H9 (cell line): Measurements from ENCODE around the gene RUNDC1. TPM values are rescaled to one million over a fixed set of nuclear protein-coding genes. Genes with fewer than 3 reads are reported as not detected.

ENCODE experiments used
- DNase-seq: peaks from one replicate; pipeline ENCODE4 v3.0.0-alpha.2; 2017
- H2AFZ ChIP-seq: one replicate; pipeline ENCODE4 v1.6.1; 2013; ENCODE audit warnings: mild to moderate bottlenecking, low read length, control low read depth, moderate library complexity
- H2AK5ac ChIP-seq: 2 replicates; pipeline ENCODE4 v1.6.1; 2013; ENCODE audit warnings: low read length, control low read depth, mixed read lengths; ENCODE audit not compliant: insufficient read length
- H2BK120ac ChIP-seq: one replicate; pipeline ENCODE4 v1.6.1; 2013; ENCODE audit warnings: low read depth, mild to moderate bottlenecking, low read length, control low read depth, inconsistent platforms; ENCODE audit not compliant: poor library complexity, severe bottlenecking
- H2BK12ac ChIP-seq: 2 replicates; pipeline ENCODE4 v1.6.1; 2013; ENCODE audit warnings: low read length, control low read depth, mixed read lengths, low read depth; ENCODE audit not compliant: insufficient read length
- H2BK15ac ChIP-seq: 2 replicates; pipeline ENCODE4 v1.6.1; 2013; ENCODE audit warnings: low read depth, low read length, control low read depth
- H2BK20ac ChIP-seq: one replicate; pipeline ENCODE4 v1.6.1; 2013; ENCODE audit warnings: low read depth, mild to moderate bottlenecking, low read length, control low read depth, inconsistent platforms; ENCODE audit not compliant: poor library complexity, severe bottlenecking
- H2BK5ac ChIP-seq: 2 replicates; pipeline ENCODE4 v1.6.1; 2013; ENCODE audit warnings: low read length, control low read depth, mixed read lengths; ENCODE audit not compliant: insufficient read length
- H3K14ac ChIP-seq: 2 replicates; pipeline ENCODE4 v1.6.1; 2013; ENCODE audit warnings: low read length, control low read depth; ENCODE audit not compliant: insufficient read depth
- H3K18ac ChIP-seq: 2 replicates; pipeline ENCODE4 v1.6.1; 2013; ENCODE audit warnings: low read depth, mild to moderate bottlenecking, mixed read lengths, low read length, control low read depth; ENCODE audit not compliant: insufficient read length
- H3K23ac ChIP-seq: 2 replicates; pipeline ENCODE4 v1.6.1; 2013; ENCODE audit warnings: low read length, control low read depth, mixed read lengths, low read depth; ENCODE audit not compliant: insufficient read length
- H3K23me2 ChIP-seq: 2 replicates; pipeline ENCODE4 v1.6.1; 2013; ENCODE audit warnings: low read depth, mild to moderate bottlenecking, mixed read lengths, low read length, control low read depth; ENCODE audit not compliant: insufficient read length, poor library complexity, severe bottlenecking
- H3K27ac ChIP-seq: 2 replicates; pipeline ENCODE4 v1.5.1; 2013; ENCODE audit warnings: low read length, control low read depth, mixed read lengths, low read depth; ENCODE audit not compliant: insufficient read length
- H3K27me3 ChIP-seq: 2 replicates; pipeline ENCODE4 v1.6.1; 2013; ENCODE audit warnings: low read length, control low read depth, inconsistent platforms; ENCODE audit not compliant: insufficient read depth
- H3K4ac ChIP-seq: 2 replicates; pipeline ENCODE4 v1.6.1; 2013; ENCODE audit warnings: low read depth, mild to moderate bottlenecking, control low read depth, inconsistent platforms, low read length, moderate library complexity
- H3K4me1 ChIP-seq: 2 replicates; pipeline ENCODE4 v1.6.1; 2013; ENCODE audit warnings: low read length, control low read depth, inconsistent platforms; ENCODE audit not compliant: insufficient read depth
- H3K4me2 ChIP-seq: 2 replicates; pipeline ENCODE4 v1.6.1; 2013; ENCODE audit warnings: low read length, control low read depth, mixed read lengths; ENCODE audit not compliant: insufficient read length, insufficient read depth
- H3K56ac ChIP-seq: 2 replicates; pipeline ENCODE4 v1.6.1; 2013; ENCODE audit warnings: low read depth, mild to moderate bottlenecking, mixed read lengths, low read length, control low read depth; ENCODE audit not compliant: insufficient read length
- H3K79me1 ChIP-seq: 2 replicates; pipeline ENCODE4 v1.6.1; 2013; ENCODE audit warnings: low read depth, mild to moderate bottlenecking, moderate library complexity, low read length, control low read depth, inconsistent platforms; ENCODE audit not compliant: insufficient read depth, poor library complexity, severe bottlenecking
- H3K79me2 ChIP-seq: 2 replicates; pipeline ENCODE4 v1.6.1; 2013; ENCODE audit warnings: low read length, control low read depth, inconsistent platforms; ENCODE audit not compliant: insufficient read depth
- H3K9ac ChIP-seq: 2 replicates; pipeline ENCODE4 v1.6.1; 2013; ENCODE audit warnings: low read length, control low read depth, mixed read lengths; ENCODE audit not compliant: insufficient read length; ENCODE audit errors: extremely low read depth
- H3K9me3 ChIP-seq: one replicate; pipeline ENCODE4 v1.6.1; 2013; ENCODE audit warnings: low read depth, low read length, inconsistent platforms; ENCODE audit not compliant: control insufficient read depth
- H3T11ph ChIP-seq: one replicate; pipeline ENCODE4 v1.6.1; 2013; ENCODE audit warnings: mild to moderate bottlenecking, low read length, control low read depth, inconsistent platforms
- H4K20me1 ChIP-seq: one replicate; pipeline ENCODE4 v1.6.1; 2013; ENCODE audit not compliant: control insufficient read depth, insufficient read length, insufficient read depth
- H4K5ac ChIP-seq: 2 replicates; pipeline ENCODE4 v1.6.1; 2013; ENCODE audit warnings: low read depth, mild to moderate bottlenecking, mixed read lengths, low read length, control low read depth; ENCODE audit not compliant: insufficient read length
- H4K8ac ChIP-seq: replicated peaks from 2 replicates; pipeline ENCODE4 v1.6.1; 2013; ENCODE audit warnings: low read length, control low read depth, mixed read lengths, low read depth; ENCODE audit not compliant: insufficient read length
- H4K91ac ChIP-seq: 2 replicates; pipeline ENCODE4 v1.6.1; 2013; ENCODE audit warnings: low read depth, mild to moderate bottlenecking, moderate library complexity, mixed read lengths, low read length, control low read depth; ENCODE audit not compliant: insufficient read length
- H3K27ac Mint-ChIP-seq, 3 experiments: 2 replicates in 2 of 3; 3 replicates in 1 of 3; pipeline ENCODE4 v1.8.0; 2020 to 2021; ENCODE audit warnings: mixed read lengths in 3 of 3, mild to moderate bottlenecking in 1 of 3, moderate library complexity in 1 of 3
- H3K27me3 Mint-ChIP-seq: 2 replicates; pipeline ENCODE4 v1.8.0; 2021; ENCODE audit warnings: low read depth, mild to moderate bottlenecking, moderate library complexity, mixed read lengths
- H3K36me3 Mint-ChIP-seq, 3 experiments: 2 replicates in 2 of 3; 3 replicates in 1 of 3; pipeline ENCODE4 v1.8.0; 2020 to 2021; ENCODE audit warnings: low read depth in 3 of 3, mixed read lengths in 3 of 3; ENCODE audit not compliant: insufficient read depth in 1 of 3
- H3K4me1 Mint-ChIP-seq, 2 experiments: 2 replicates each; pipeline ENCODE4 v1.8.0; 2020; ENCODE audit warnings: mixed read lengths in 2 of 2
- H3K4me3 Mint-ChIP-seq, 2 experiments: 2 replicates in 1 of 2; 3 replicates in 1 of 2; pipeline ENCODE4 v1.8.0; 2020 to 2021; ENCODE audit warnings: mild to moderate bottlenecking in 2 of 2, mixed read lengths in 2 of 2, moderate library complexity in 1 of 2
- H3K9me3 Mint-ChIP-seq, 2 experiments: 2 replicates in 1 of 2; 3 replicates in 1 of 2; pipeline ENCODE4 v1.8.0; 2020; ENCODE audit warnings: mild to moderate bottlenecking in 2 of 2, mixed read lengths in 2 of 2, moderate library complexity in 1 of 2
- WGBS: extraction: QIAGEN DNeasy Blood & Tissue Kit; methylation state at CpG from one replicate; pipeline ENCODE4 v1.1.7; 2013; ENCODE audit warnings: missing lambda C conversion rate, low lambda C conversion rate, mixed read lengths; ENCODE audit not compliant: insufficient read length; ENCODE audit errors: extremely low coverage; 5-methylcytosine and 5-hydroxymethylcytosine counted together
- total RNA-seq: library from RNA; stranded (reverse); gene quantifications from 2 replicates; pipeline ENCODE4 v1.2.1, GENCODE V29; 2021
- TF ChIP-seq, protein P1 (sequence below): fragments of 200-600 bp; sonication (generic); conservative IDR thresholded peaks from 3 replicates; pipeline ENCODE4 v1.8.0; 2021; ENCODE audit warnings: antibody characterized with exemption, mild to moderate bottlenecking

Gene RUNDC1
- total RNA-seq, 1 experiment from 2014 or later, result 18.8 TPM

DNA sequence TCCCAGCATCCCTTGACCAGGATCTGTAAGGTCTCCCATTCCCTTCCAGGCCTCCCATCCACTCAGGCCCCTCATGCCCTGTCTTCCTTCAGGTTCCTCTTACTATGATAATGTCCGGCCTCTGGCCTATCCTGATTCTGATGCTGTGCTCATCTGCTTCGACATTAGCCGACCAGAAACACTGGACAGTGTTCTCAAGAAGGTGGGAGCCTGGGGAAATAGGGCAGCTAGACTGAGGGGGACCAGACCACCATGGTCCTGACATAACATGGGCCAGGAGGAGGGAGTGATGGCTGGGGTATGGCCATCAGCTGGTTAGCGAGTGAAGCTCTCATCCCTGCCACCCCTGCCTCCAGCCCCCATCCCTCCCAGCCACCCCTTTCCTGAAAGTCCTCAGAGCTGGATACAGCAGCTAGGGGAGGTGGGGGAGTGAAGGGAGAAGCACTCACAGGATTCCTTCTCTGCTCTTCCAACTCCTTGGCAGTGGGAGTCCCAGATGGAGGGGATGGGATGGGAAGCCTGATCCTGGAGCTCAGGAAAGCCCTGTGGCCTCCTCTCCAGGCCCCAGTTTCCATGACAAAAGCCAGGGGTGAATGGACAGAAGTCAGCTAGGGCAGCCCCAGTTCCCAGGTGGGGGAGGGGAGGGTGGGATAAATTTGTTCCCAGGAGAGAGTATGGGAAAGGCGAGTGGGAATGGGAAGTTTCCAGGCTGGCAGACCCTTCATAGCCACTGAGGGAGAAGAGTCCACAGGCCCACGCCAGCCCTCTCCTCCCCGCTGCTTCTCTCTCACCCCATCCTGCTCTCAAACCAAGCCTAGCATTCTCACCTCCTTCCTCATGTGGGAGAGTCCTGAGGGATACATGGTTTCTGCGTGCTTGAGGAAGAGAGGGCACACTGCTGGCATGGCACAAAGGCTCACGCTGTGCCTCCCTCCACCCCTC lies 47.0 kb downstream of the RUNDC1 start:
- H3K36me3 Mint-ChIP-seq, result peaks cover 10 to 30% (median 25%) of the 10 kb centered on the region in 3 experiments; a peak in 6 of 7 replicates
- H2BK5ac ChIP-seq, result no peak overlapping the region
- no peak overlapping the region for H2BK120ac ChIP-seq
- no peaks in the 10 kb centered on the region for H3K79me2 ChIP-seq
- H3K9ac ChIP-seq, result no peak overlapping the region
- H4K91ac ChIP-seq, result no peak overlapping the region
- no peak overlapping the region for H2BK20ac ChIP-seq
- no peak overlapping the region for H3K56ac ChIP-seq
- H3K23ac ChIP-seq, result no peak overlapping the region
- DNase-seq, result peak; percentile 80
- H3K27ac ChIP-seq, result no peak overlapping the region
- peaks cover 10% of the 10 kb centered on the region; the same call in 1 of the 2 replicates for H3K4me1 ChIP-seq
- H2AFZ ChIP-seq, result no peak overlapping the region
- no peaks in the 10 kb centered on the region for H4K20me1 ChIP-seq
- H3T11ph ChIP-seq, result no peak overlapping the region
- H3K9me3 ChIP-seq, result no peaks in the 10 kb centered on the region
- H3K27me3 ChIP-seq, result no peaks in the 10 kb centered on the region
- H3K27ac Mint-ChIP-seq, result peak overlapping the region; percentile 76 to 90 (median 85)
- H3K4ac ChIP-seq, result no peak overlapping the region
- H3K27me3 Mint-ChIP-seq, result no peaks in the 10 kb centered on the region
- H3K9me3 Mint-ChIP-seq, result no peaks in the 10 kb centered on the region
- H3K23me2 ChIP-seq, result peaks cover 12% of the 10 kb centered on the region
- H3K79me1 ChIP-seq, result no peaks in the 10 kb centered on the region
- peak overlapping the region; percentile 50 to 67 for H3K4me3 Mint-ChIP-seq
- H4K8ac ChIP-seq, result no peak overlapping the region
- peaks cover 45 to 56% of the 10 kb centered on the region in 2 experiments for H3K4me1 Mint-ChIP-seq
- H3K18ac ChIP-seq, result no peak overlapping the region
- H2BK15ac ChIP-seq, result no peak overlapping the region
- H3K4me2 ChIP-seq, result peak overlapping the region; percentile 3
- no peak overlapping the region for H4K5ac ChIP-seq
- TF ChIP-seq, protein P1, sequence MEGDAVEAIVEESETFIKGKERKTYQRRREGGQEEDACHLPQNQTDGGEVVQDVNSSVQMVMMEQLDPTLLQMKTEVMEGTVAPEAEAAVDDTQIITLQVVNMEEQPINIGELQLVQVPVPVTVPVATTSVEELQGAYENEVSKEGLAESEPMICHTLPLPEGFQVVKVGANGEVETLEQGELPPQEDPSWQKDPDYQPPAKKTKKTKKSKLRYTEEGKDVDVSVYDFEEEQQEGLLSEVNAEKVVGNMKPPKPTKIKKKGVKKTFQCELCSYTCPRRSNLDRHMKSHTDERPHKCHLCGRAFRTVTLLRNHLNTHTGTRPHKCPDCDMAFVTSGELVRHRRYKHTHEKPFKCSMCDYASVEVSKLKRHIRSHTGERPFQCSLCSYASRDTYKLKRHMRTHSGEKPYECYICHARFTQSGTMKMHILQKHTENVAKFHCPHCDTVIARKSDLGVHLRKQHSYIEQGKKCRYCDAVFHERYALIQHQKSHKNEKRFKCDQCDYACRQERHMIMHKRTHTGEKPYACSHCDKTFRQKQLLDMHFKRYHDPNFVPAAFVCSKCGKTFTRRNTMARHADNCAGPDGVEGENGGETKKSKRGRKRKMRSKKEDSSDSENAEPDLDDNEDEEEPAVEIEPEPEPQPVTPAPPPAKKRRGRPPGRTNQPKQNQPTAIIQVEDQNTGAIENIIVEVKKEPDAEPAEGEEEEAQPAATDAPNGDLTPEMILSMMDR, result no peak
- no peak overlapping the region for H2BK12ac ChIP-seq
- no peak overlapping the region for H2AK5ac ChIP-seq
- no peak overlapping the region for H3K14ac ChIP-seq
- WGBS, result no CpG with 5 or more reads among the region's 9 CpGs
